Measurements from ENCODE around the gene FOXP1.
A peak's percentile ranks its signal among the peaks of the same experiment; 100 is the strongest.
"Not testable (repeated sequence)": the region's sequence is repeated elsewhere in the genome, so short reads cannot be mapped to it uniquely, and the experiment has no call there.

Gene FOXP1

GRCh38 chr3:71002298-71002697 lies 581.2 kb downstream of the FOXP1 start:
- DNase-seq (ENCODE audit: low read depth) = no peak

- no peak for DNase-seq (ENCODE audit: low read depth)
These were observed 582.2 kb downstream of the FOXP1 start for GRCh38 chr3:71001303-71001830.

GRCh38 chr3:71000483-71000882 lies 583.0 kb downstream of the FOXP1 start:
- no peak for DNase-seq (ENCODE audit: low read depth)

GRCh38 chr3:70999730-71000129 lies 583.8 kb downstream of the FOXP1 start:
- peak; percentile 67 for DNase-seq (ENCODE audit: low read depth)

- DNase-seq (ENCODE audit: low read depth) = no peak
These were observed 587.4 kb downstream of the FOXP1 start for GRCh38 chr3:70996082-70996481.

- no peak for DNase-seq (ENCODE audit: low read depth)
These were observed 588.9 kb downstream of the FOXP1 start for GRCh38 chr3:70994644-70995043.

GRCh38 chr3:70992562-70993204 lies 590.8 kb downstream of the FOXP1 start:
- no peak for DNase-seq (ENCODE audit: low read depth)

GRCh38 chr3:70992131-70992530 lies 591.4 kb downstream of the FOXP1 start:
- no peak for DNase-seq (ENCODE audit: low read depth)

GRCh38 chr3:70990723-70991122 lies 592.8 kb downstream of the FOXP1 start:
- no peak for DNase-seq (ENCODE audit: low read depth)

GRCh38 chr3:70990185-70990584 lies 593.3 kb downstream of the FOXP1 start:
- no peak for DNase-seq (ENCODE audit: low read depth)

GRCh38 chr3:70989174-70989573 lies 594.4 kb downstream of the FOXP1 start:
- peak; percentile 64 for DNase-seq (ENCODE audit: low read depth)

- no peak for DNase-seq (ENCODE audit: low read depth)
These were observed 595.4 kb downstream of the FOXP1 start for GRCh38 chr3:70988111-70988510.

- DNase-seq (ENCODE audit: low read depth) = no peak
These were observed 598.0 kb downstream of the FOXP1 start for GRCh38 chr3:70985572-70985971.

GRCh38 chr3:70984776-70985482 lies 598.6 kb downstream of the FOXP1 start:
- no peak for DNase-seq (ENCODE audit: low read depth)

GRCh38 chr3:70982700-70983140 lies 600.8 kb downstream of the FOXP1 start:
- peak; percentile 77 for DNase-seq (ENCODE audit: low read depth)

- peak; percentile 35 for DNase-seq (ENCODE audit: low read depth)
These were observed 601.2 kb downstream of the FOXP1 start for GRCh38 chr3:70982284-70982683.

- no peak for DNase-seq (ENCODE audit: low read depth)
These were observed 602.2 kb downstream of the FOXP1 start for GRCh38 chr3:70981231-70981880.

- no peak for DNase-seq (ENCODE audit: low read depth)
These were observed 602.8 kb downstream of the FOXP1 start for GRCh38 chr3:70980646-70981170.

GRCh38 chr3:70979983-70980645 lies 603.4 kb downstream of the FOXP1 start:
- DNase-seq (ENCODE audit: low read depth) = no peak

- DNase-seq (ENCODE audit: low read depth) = no peak
These were observed 605.8 kb downstream of the FOXP1 start for GRCh38 chr3:70977712-70978111.

- DNase-seq (ENCODE audit: low read depth) = not testable (repeated sequence)
These were observed 607.5 kb downstream of the FOXP1 start for GRCh38 chr3:70975981-70976380.

- peak; percentile 18 for DNase-seq (ENCODE audit: low read depth)
These were observed 608.8 kb downstream of the FOXP1 start for GRCh38 chr3:70974747-70975146.

Data from stromal cell of bone marrow (primary cell).